Adipose tissue (tissue), 3 donors: ENCODE data around the gene TTC39C. TPM values are rescaled to one million over a fixed set of nuclear protein-coding genes. Genes with fewer than 3 reads are reported as not detected.
"Not testable (repeated sequence)": the region's sequence is repeated elsewhere in the genome, so short reads cannot be mapped to it uniquely, and the experiment has no call there.

ENCODE experiments used
- H3K27ac ChIP-seq: one replicate; pipeline ENCODE4 v1.5.1; 2013; ENCODE audit warnings: low read depth, low read length
- WGBS, 3 donors: extraction: QIAGEN DNeasy Blood & Tissue Kit; methylation state at CpG; one replicate each; pipeline ENCODE4 v1.1.7; 2013; 5-methylcytosine and 5-hydroxymethylcytosine counted together
- polyA plus RNA-seq, 3 donors: library from polyadenylated mRNA; stranded (reverse); fragments of 200-250 nt; gene quantifications; one replicate each; pipeline ENCODE4 v1.2.3, GENCODE V29; 2013
- donor health status: healthy with polysubstance abuse.
- donor health status: Bipolar disorder and iron deficiency.
- donor health status: healthy.

Gene TTC39C
- polyA plus RNA-seq, 3 donors = 9.6 to 27.2 (median 20.7) TPM

- H3K27ac ChIP-seq = no peak within 1 kb of the TSS
- WGBS, 3 donors = 2 to 4% (median 3%) methylated on average over 52 to 63 of the region's 63 CpGs
These were observed 124.4 kb downstream of the TTC39C start, which contains the start of gene CABYR for GRCh38 chr18:24138789-24139616. Gene CABYR (plus strand): TSS chr18:24139062. CDS start chr18:24143115, 4,053 bp downstream.

GRCh38 chr18:24140697-24141096 lies 126.1 kb downstream of the TTC39C start:
- WGBS, 3 donors = 91 to 98% (median 97%) methylated on average over 2 of the region's 2 CpGs
- no peak overlapping the region for H3K27ac ChIP-seq

- H3K27ac ChIP-seq = no peak overlapping the region
These were observed 127.8 kb downstream of the TTC39C start for GRCh38 chr18:24142376-24142775.

GRCh38 chr18:24149591-24149990 lies 135.0 kb downstream of the TTC39C start:
- not testable (repeated sequence) for H3K27ac ChIP-seq
- 96 to 98% (median 96%) methylated on average over 13 to 28 of the region's 28 CpGs for WGBS, 3 donors

GRCh38 chr18:24153397-24153796 lies 138.8 kb downstream of the TTC39C start:
- 92 to 96% (median 95%) methylated on average over 3 of the region's 3 CpGs for WGBS, 3 donors
- H3K27ac ChIP-seq = no peak overlapping the region

GRCh38 chr18:24157855-24158254 lies 143.3 kb downstream of the TTC39C start:
- 92 to 96% (median 95%) methylated on average over 3 of the region's 3 CpGs for WGBS, 3 donors
- H3K27ac ChIP-seq = no peak overlapping the region

- WGBS, 3 donors = 94 to 96% (median 96%) methylated on average over 5 of the region's 5 CpGs
- H3K27ac ChIP-seq = no peak overlapping the region
These were observed 145.5 kb downstream of the TTC39C start for GRCh38 chr18:24160086-24160485.

GRCh38 chr18:24161304-24161703 lies 146.8 kb downstream of the TTC39C start:
- 43 to 98% (median 91%) methylated on average over 2 of the region's 2 CpGs for WGBS, 3 donors

GRCh38 chr18:24168496-24168895 lies 153.9 kb downstream of the TTC39C start:
- 91 to 95% (median 91%) methylated on average over 7 of the region's 7 CpGs for WGBS, 3 donors

More at GRCh38 chr18:24161304-24161703, 146.8 kb downstream of the TTC39C start:
- no peak overlapping the region for H3K27ac ChIP-seq

GRCh38 chr18:24170360-24170759 lies 155.8 kb downstream of the TTC39C start:
- H3K27ac ChIP-seq = no peak overlapping the region
- WGBS, 3 donors = 52 to 90% (median 88%) methylated on average over 8 of the region's 8 CpGs

More at GRCh38 chr18:24168496-24168895, 153.9 kb downstream of the TTC39C start:
- no peak overlapping the region for H3K27ac ChIP-seq

- WGBS, 3 donors = 87 to 90% (median 88%) methylated on average over 3 of the region's 3 CpGs
- no peak overlapping the region for H3K27ac ChIP-seq
These were observed 159.4 kb downstream of the TTC39C start for GRCh38 chr18:24173997-24174396.

- WGBS, 3 donors = 55 to 76% (median 68%) methylated on average over 7 of the region's 7 CpGs
- no peak overlapping the region for H3K27ac ChIP-seq
These were observed 162.3 kb downstream of the TTC39C start for GRCh38 chr18:24176727-24177416.

- WGBS, 3 donors = 67 to 86% (median 80%) methylated on average over 5 of the region's 5 CpGs
- H3K27ac ChIP-seq = no peak overlapping the region
These were observed 163.1 kb downstream of the TTC39C start for GRCh38 chr18:24177499-24178133.

- H3K27ac ChIP-seq = no peak overlapping the region
- 89 to 97% (median 93%) methylated on average over 1 of the region's 1 CpG for WGBS, 3 donors
These were observed 165.5 kb downstream of the TTC39C start for GRCh38 chr18:24180048-24180447.

- 73 to 86% (median 79%) methylated on average over 2 of the region's 2 CpGs for WGBS, 3 donors
- H3K27ac ChIP-seq = no peak overlapping the region
These were observed 167.3 kb downstream of the TTC39C start for GRCh38 chr18:24181806-24182205.
